ENCODE measurements around the gene UTP15. TPM values are rescaled to one million over a fixed set of nuclear protein-coding genes. Genes with fewer than 3 reads are reported as not detected.

Gene UTP15
- total RNA-seq, 4 donors from 2014 or later, result 10.5 to 35.0 (median 22.4) TPM

DNA sequence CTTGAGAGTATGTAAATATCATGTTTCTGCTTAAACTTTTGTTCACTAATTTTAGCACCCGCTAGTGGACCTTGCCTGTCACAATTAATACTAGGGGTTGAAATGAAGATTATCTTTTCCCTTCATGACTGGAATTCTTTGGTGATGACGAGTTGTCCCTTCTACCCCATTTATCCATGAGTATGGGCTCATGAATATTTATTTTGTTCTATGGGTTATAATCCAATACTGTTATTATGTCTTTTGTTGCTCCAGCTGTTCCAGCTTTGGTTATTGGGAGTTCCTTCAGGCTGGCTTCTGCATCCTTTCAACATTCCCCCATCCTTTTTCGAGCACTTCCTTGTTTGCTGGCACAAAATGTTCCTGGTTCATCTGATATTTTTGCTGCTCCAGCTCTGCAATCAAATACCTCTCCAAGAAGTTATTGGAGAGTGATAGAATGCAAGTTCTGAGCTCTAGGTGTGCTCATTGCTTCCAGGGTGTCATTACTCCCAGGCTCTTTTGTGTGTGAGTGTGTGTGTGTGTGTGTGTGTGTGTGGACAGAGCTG, 40.7 kb downstream of the UTP15 start:
- no peaks in the 10 kb centered on the region for H3K27me3 ChIP-seq
- no peak overlapping the region for H3K27ac ChIP-seq
- H3K4me1 ChIP-seq, result no peaks in the 10 kb centered on the region
- no peak overlapping the region for H3K4me3 ChIP-seq
- TF ChIP-seq, protein P1, sequence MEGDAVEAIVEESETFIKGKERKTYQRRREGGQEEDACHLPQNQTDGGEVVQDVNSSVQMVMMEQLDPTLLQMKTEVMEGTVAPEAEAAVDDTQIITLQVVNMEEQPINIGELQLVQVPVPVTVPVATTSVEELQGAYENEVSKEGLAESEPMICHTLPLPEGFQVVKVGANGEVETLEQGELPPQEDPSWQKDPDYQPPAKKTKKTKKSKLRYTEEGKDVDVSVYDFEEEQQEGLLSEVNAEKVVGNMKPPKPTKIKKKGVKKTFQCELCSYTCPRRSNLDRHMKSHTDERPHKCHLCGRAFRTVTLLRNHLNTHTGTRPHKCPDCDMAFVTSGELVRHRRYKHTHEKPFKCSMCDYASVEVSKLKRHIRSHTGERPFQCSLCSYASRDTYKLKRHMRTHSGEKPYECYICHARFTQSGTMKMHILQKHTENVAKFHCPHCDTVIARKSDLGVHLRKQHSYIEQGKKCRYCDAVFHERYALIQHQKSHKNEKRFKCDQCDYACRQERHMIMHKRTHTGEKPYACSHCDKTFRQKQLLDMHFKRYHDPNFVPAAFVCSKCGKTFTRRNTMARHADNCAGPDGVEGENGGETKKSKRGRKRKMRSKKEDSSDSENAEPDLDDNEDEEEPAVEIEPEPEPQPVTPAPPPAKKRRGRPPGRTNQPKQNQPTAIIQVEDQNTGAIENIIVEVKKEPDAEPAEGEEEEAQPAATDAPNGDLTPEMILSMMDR (IDR thresholded peaks at IDR 0.05), result no peak
- no peak for TF ChIP-seq EP300 (IDR thresholded peaks at IDR 0.05)
- no peak for TF ChIP-seq POLR2AphosphoS5 (IDR thresholded peaks at IDR 0.05)
- no peak for TF ChIP-seq POLR2A (IDR thresholded peaks at IDR 0.05)
- H3K9me3 ChIP-seq, result peaks cover 0 to 6% (median 0%) of the 10 kb centered on the region in 3 donors
- ATAC-seq, result no peak
- 28 to 61% methylated on average over 2 to 3 of the region's 3 CpGs for WGBS, 2 donors (ENCODE audit: low coverage in 1 of 2)
- H3K36me3 ChIP-seq, result no peaks in the 10 kb centered on the region

DNA sequence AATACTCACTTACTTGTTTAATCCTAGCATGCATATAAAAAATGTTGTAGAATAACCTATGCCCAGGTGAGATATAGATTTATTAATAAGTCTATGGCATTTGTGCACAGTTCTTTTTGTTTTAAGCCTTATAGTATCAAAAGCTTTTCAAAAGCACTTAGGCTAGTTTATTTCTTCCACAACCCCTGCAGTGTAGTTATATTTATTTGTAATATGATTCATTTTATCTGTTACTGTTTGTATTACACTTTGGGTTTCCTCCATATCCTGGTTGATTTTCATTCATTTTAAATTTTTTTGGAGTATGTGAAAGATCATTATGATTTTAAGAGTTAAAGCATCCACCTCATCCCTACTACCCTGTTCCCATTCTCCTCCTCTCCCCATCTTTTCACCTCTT, 41.7 kb downstream of the UTP15 start:
- ATAC-seq, result no peak
- H3K9me3 ChIP-seq, result peaks cover 0 to under 1% (median 0%) of the 10 kb centered on the region in 3 donors
- H3K27ac ChIP-seq, result no peak overlapping the region
- TF ChIP-seq POLR2A (IDR thresholded peaks at IDR 0.05) (no peak), POLR2AphosphoS5 (IDR thresholded peaks at IDR 0.05) (no peak), EP300 (IDR thresholded peaks at IDR 0.05) (no peak)
- TF ChIP-seq, protein P1 (IDR thresholded peaks at IDR 0.05), result no peak
- no peaks in the 10 kb centered on the region for H3K4me1 ChIP-seq
- no peaks in the 10 kb centered on the region for H3K27me3 ChIP-seq
- H3K4me3 ChIP-seq, result no peak overlapping the region
- no peaks in the 10 kb centered on the region for H3K36me3 ChIP-seq

DNA sequence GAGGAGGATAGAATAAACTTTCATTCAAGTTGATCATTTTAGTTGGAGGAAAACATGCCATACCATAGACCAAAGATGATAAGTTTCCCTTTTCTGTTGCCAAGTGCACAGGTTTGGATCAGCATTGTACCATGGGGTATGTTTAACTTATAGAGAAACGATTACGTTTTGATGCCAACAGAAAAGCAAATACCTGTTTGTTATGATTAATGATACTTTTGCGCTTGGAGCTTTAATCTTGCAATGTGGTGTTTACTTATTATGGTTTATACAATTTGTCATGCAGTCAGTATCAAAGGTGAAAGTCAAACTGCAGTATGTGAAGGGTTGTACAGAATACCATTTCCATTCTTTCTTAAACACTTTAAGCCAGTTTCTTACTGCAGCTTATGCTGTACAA, 47.3 kb downstream of the UTP15 start:
- no peaks in the 10 kb centered on the region for H3K27me3 ChIP-seq
- ATAC-seq, result no peak
- no peak overlapping the region for H3K27ac ChIP-seq
- no peaks in the 10 kb centered on the region for H3K9me3 ChIP-seq
- H3K4me3 ChIP-seq, result no peak overlapping the region
- peaks cover 0 to 5% (median 0%) of the 10 kb centered on the region in 3 donors for H3K4me1 ChIP-seq
- 31 to 33% methylated on average over 3 of the region's 3 CpGs for WGBS, 2 donors (ENCODE audit: low coverage in 1 of 2)
- no peaks in the 10 kb centered on the region for H3K36me3 ChIP-seq
- TF ChIP-seq POLR2A (IDR thresholded peaks at IDR 0.05) (no peak), POLR2AphosphoS5 (IDR thresholded peaks at IDR 0.05) (no peak), EP300 (IDR thresholded peaks at IDR 0.05) (no peak)
- TF ChIP-seq, protein P1 (IDR thresholded peaks at IDR 0.05), result no peak

DNA sequence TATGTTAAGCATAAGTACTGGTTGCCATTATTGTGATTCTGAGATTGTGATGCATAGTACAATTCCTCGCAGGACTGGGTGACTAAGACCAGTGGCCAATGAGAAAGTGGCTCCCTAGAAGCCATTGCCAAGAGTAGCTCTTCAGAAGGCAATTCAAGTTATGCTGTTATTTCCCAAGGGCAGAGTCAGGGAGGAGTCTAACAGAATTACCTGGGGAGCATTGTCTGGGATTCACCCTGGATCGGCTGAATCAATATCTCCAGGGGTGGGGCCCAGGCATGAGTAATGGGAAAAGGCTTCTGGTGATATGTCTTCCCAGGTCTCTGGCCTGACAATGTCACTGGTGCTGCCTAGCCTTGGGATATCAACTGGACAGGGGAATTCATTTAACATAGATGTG, 49.5 kb downstream of the UTP15 start:
- Histone ChIP-seq H3K27me3 (no peaks in the 10 kb centered on the region), H3K36me3 (no peaks in the 10 kb centered on the region), H3K4me3 (no peak overlapping the region), H3K4me1 (peaks cover 0 to 5% (median 0%) of the 10 kb centered on the region in 3 donors), H3K27ac (no peak overlapping the region), H3K9me3 (no peaks in the 10 kb centered on the region)
- no peak for ATAC-seq
- TF ChIP-seq, protein P1 (IDR thresholded peaks at IDR 0.05), result no peak
- WGBS, 2 donors (ENCODE audit: low coverage in 1 of 2), result 78 to 90% methylated on average over 2 of the region's 2 CpGs

DNA sequence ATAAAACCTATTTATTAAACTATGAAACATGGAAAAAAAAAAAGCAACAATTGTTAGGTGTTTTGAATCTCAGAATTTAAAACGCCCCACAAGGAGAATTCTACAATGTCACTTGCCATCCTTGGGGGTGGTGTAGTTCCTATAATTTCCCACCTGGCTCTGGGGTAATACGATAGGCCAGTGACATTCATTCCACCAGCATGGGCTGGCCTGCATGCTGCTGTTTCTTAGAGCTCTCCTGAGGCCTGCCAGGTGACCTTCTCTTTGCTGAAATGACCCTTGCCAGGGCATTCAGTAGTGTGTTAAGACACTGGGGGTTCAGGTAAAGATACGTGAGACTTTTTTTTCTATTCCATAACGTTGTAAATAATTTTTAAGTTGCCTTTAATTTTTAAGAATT, 50.4 kb downstream of the UTP15 start:
- Histone ChIP-seq H3K9me3 (no peaks in the 10 kb centered on the region), H3K27ac (no peak overlapping the region), H3K4me3 (no peak overlapping the region), H3K27me3 (no peaks in the 10 kb centered on the region), H3K4me1 (peaks cover 0 to 5% (median 0%) of the 10 kb centered on the region in 3 donors), H3K36me3 (no peaks in the 10 kb centered on the region)
- no peak for ATAC-seq
- 92 to 98% methylated on average over 4 of the region's 4 CpGs for WGBS, 2 donors (ENCODE audit: low coverage in 1 of 2)
- no peak for TF ChIP-seq POLR2AphosphoS5 (IDR thresholded peaks at IDR 0.05)
- TF ChIP-seq, protein P1 (IDR thresholded peaks at IDR 0.05), result no peak
- no peak for TF ChIP-seq POLR2A (IDR thresholded peaks at IDR 0.05)
- no peak for TF ChIP-seq EP300 (IDR thresholded peaks at IDR 0.05)

Measured in gastroesophageal sphincter (tissue), 4 donors.